GM10266 (cell line): ENCODE measurements around the gene RPL37A.

Experiments
- DNase-seq: peaks from one replicate; pipeline ENCODE4 v3.0.0; 2012; ENCODE audit errors: extremely low spot score
- TF ChIP-seq, protein P1 (sequence below): IDR thresholded peaks from 2 replicates; pipeline ENCODE4 v1.5.1; 2012; ENCODE audit warnings: mild to moderate bottlenecking, low read depth; ENCODE audit not compliant: control insufficient read depth, insufficient read depth; ENCODE audit errors: missing control alignments

Gene RPL37A

DNA sequence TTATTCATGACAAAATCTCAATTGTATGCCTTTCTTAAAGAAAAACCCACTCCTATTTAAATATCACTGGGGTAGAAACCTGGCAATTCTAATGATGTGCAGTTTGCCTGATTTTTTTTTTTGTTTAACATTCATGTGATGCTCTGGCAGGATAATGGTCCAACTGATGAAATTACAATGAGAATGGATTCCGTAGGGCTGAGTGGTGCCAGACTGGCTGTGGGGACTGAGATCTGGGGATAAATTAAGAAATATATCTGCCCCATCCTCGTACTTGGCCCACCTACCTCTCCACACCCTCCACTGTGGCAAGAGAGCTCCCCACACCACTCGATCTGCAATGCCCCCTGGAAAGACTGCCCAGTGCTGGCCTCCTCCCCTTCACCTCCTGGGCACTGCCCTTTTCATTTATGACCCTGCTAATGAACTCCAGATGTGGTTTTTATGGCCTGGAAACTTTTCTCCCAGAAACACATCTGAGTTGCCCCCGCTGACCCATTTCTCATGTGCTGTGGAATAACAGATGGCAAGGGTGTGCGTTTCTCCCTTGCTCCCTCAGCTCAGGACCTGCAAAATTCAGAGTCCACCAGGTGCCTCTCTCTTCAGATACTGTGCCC lies 33.0 kb upstream of the RPL37A start:
- no peak for DNase-seq
- TF ChIP-seq, protein P1, sequence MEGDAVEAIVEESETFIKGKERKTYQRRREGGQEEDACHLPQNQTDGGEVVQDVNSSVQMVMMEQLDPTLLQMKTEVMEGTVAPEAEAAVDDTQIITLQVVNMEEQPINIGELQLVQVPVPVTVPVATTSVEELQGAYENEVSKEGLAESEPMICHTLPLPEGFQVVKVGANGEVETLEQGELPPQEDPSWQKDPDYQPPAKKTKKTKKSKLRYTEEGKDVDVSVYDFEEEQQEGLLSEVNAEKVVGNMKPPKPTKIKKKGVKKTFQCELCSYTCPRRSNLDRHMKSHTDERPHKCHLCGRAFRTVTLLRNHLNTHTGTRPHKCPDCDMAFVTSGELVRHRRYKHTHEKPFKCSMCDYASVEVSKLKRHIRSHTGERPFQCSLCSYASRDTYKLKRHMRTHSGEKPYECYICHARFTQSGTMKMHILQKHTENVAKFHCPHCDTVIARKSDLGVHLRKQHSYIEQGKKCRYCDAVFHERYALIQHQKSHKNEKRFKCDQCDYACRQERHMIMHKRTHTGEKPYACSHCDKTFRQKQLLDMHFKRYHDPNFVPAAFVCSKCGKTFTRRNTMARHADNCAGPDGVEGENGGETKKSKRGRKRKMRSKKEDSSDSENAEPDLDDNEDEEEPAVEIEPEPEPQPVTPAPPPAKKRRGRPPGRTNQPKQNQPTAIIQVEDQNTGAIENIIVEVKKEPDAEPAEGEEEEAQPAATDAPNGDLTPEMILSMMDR = no peak

DNA sequence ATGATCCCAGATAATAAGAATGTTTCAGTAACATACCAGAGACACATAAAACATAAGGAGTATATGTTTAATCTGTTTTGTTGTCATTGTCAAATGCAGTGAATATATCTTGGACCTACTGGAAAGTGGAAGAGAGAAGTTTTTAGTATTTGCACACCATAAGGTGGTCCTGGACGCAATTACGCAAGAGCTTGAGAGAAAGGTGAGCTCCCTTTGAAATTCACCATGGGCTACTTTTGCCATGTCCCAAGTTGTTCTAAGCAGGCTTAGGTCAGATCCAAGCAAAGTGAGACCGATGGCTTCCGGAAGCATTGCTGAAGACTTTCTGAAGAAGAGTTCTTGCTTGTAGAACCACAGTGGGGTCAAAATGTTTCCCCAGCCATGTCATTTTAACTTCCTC lies 30.8 kb upstream of the RPL37A start:
- DNase-seq = no peak
- TF ChIP-seq, protein P1 = no peak

DNA sequence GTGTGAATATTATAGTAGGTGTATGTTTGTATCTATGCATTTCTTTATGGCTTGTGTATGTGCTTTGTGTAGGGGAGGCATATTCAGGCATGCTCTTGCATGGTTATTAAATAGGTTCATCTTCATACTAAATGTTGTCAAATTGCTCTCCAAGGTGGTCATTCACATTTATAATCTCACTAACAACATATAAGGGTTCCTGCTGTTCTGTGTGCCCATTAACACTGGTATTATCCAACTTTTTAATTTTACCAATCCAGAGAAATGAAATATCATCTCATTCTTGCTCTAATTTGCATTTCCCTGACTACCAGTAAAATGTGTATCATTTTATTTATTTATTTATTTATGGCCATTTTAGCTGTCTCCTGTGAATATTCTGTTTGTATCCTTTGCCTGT lies 29.0 kb upstream of the RPL37A start:
- DNase-seq = no peak
- TF ChIP-seq, protein P1 = no peak

DNA sequence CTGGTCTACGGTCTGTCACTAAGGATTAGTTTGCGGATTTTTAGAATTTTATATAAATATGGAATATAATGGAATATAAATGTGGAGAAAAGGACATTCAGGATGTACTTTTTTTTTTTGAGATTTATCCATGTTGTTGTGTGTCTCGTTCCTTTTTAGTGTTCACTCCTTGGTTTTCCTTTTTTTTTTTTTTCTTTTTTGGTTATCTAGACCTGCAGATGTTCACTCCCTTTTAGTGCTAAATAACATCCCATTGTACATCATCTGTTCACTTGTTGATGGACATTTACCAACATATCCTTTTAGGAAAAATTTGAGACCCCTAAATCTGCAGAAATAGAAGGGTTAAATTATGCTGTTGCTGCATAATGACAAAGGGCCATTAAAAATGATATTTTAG lies 25.5 kb upstream of the RPL37A start:
- DNase-seq = no peak
- TF ChIP-seq, protein P1 = no peak

DNA sequence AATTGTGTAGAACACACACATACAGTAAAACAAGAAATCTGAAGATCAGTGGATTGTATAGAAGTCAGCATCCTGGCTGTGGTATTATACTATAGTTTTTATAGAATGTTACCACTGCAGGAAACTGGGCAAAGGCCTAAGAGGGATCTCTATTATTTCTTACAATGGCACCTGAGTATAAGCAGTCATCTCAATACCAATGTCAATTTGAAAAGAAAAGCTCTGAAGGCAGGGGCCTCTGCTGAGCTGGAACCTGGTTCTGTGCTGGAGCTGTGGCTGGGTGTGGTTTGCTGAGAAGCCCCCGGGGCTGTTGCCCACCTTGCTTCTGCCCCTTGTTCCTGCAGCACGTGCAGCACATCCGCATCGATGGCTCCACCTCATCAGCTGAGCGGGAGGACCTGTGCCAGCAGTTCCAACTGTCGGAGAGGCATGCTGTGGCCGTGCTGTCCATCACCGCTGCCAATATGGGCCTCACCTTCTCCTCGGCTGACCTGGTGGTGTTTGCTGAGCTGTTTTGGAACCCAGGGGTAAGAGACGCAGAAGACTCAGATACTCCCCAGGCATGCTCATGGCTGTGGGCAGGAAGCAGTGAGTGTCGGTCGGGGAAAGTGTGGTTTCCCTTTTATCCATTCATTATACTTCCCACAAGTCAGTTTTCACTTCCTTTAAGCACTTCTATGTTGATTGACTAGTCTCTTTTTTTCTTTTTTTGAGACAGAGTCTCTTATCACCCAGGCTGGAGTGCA lies 23.5 kb upstream of the RPL37A start:
- DNase-seq = no peak
- TF ChIP-seq, protein P1 = no peak

DNA sequence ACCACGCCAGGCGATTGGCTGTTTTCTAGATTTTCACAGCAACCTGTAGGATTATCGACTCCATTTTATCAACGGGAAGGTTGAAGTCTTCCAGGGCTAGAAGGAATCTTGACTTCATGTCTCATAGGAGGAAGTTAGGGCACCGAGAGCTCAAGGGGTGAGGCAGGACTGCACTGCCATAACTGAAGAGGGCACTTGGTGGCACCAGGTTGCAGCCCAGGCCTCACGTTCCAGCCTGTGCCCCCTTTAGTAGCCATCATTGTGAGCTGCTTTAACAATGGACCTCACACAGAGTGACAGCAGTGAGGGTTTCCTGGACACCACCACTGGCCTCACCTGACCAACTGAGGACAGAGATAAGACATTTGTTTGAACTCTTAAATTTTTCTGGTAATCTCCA lies 22.9 kb upstream of the RPL37A start:
- TF ChIP-seq, protein P1 = no peak
- DNase-seq = no peak
